HG02840 (cell line): ENCODE measurements around the gene GNG13.
"Not testable (repeated sequence)": the region's sequence is repeated elsewhere in the genome, so short reads cannot be mapped to it uniquely, and the experiment has no call there.

Experiments used
- ATAC-seq: cut with Tn5 transposase; IDR thresholded peaks from one replicate; pipeline ENCODE4 v1.9.1; 2021; ENCODE audit warnings: mild to moderate bottlenecking, moderate library complexity, moderate number of reproducible peaks; ENCODE audit not compliant: unreplicated experiment, low FRiP score

The GNG13 gene, protein sequence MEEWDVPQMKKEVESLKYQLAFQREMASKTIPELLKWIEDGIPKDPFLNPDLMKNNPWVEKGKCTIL

DNA sequence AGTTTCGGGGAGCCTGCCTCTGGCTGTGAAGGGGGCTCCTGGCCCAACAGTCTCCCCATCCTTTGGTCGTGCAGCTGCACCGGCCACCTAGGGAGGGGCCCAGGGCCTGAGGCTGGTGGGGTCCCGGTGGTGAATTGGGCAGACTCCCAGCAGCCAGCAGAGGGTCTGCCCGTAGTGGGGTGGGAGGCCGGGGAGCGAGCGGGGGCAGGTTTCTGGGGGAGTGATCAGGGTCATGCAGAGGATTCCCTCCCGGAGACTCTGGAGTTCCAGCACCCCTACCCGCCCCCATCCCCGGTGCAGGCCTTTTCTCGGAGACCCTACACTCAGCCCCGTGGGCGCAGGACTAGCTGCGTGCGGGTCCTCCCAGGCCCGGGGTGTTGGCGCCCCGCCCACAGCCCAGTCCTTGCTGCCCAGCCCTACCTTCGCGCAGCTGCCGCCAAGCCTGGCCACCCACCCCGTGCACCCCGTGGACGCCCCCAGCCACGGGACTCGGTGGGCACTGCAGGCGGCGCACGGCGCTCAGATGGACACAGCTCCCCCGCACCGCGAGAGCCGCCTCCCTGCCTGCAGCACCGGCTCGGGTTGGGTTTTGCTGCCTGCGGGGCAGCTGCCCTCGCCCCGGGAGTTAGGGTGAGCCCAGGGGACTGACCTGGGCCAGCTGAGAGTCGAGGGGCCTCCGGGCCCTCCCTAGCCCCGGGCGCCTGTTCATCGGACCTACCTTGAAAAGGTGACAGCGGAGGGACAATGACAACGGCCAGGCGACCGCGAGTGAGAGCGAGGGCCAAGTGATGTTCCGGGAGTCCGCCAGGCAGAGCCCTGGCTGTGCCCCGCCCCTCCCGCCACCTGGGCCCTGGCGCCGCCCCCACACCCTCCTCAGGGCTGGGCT lies at the start of gene GNG13:
Gene GNG13, minus strand, starts transcription at position 787 of the 886 bp plus-strand sequence. CDS start 1,657 bp downstream, outside the sequence.
- ATAC-seq, result no peak

DNA sequence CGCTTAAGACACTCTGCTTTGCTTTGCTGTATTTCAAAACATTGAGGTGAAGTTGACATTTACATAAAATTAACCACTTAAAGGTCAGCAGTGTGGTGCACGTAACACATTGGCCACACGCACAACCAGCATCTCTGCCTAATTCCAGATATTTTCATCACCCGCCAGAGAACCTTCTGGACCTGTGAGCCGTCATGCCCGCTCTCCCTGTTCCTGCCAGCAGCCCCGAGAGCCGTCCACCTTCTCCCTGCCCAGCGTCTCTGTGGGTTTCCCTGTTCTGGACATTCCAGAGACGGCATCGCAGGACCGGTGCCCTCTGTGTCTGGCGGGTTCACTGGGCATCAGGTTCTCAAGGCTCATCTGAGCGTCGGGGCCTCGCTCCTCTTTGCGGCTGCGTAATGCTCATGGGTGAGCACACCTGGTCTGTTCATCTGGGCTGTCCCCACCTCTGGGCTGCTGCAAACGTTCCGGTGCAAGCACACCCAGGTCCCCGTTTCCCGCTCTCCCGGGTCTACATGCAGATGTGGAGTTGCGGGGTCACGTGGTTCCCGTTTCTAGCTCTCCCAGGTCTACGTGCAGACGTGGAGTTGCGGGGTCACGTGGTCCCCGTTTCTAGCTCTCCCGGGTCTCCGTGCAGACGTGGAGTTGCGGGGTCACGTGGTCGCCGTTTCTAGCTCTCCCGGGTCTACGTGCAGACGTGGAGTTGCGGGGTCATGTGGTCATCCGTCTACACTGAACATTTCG lies 48.1 kb upstream of the GNG13 start:
- ATAC-seq, result no peak

DNA sequence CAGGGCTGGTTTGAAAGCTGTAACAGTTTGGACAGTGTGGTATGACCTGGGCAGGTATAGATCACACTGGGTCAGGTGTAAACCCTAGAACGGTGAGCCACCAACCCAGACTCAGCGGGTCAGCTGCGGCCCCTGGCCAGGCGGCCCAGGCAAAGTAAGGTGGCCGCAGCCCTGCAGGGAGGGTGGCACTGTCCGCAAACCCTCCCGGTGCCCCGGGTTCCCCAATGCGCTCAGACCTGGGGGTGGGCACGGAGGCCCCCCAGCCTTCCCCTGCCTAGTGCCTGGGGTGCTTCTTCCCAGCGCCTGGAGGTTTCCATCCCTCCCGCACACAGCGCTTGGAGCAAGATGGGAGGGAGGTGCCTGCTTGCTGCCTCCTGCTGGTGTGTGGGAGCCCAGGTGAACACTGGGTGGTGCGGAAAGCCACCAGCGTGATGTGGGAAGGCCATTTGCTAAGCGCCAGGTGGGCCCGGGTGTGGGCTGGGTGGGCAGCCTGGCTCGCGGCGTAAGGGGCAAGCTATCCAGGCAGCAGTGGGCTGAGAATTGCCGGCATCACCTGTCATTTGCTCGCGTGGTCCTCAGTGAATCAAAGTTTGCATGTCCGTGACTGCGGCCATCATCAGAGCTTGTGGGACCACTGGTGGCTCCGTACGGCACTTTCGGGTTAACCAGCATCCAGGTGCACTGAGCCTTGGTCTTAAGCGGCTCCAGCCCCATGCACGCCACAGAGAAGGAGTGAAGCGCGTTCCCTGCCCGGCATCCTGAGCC lies 47.3 kb upstream of the GNG13 start:
- no peak for ATAC-seq

DNA sequence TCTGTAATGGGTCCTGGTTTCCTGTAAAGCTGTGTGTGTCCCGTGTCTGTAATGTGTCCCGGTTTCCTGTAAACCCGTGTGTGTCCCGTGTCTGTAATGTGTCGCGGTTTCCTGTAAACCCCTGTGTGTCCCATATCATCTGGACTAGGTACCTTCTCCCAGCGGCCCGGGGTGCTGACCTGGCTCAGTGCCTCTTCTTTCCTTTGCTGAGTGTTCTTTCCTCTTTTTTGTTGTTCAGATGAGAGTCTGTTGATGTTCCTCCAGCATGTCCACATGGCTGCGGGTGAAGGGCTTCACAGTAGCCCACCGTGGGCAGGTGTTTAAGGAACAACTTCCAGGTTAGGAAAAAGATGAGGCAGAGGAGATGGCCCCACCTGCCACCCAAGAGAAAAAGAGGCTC lies 46.6 kb upstream of the GNG13 start:
- ATAC-seq, result no peak

DNA sequence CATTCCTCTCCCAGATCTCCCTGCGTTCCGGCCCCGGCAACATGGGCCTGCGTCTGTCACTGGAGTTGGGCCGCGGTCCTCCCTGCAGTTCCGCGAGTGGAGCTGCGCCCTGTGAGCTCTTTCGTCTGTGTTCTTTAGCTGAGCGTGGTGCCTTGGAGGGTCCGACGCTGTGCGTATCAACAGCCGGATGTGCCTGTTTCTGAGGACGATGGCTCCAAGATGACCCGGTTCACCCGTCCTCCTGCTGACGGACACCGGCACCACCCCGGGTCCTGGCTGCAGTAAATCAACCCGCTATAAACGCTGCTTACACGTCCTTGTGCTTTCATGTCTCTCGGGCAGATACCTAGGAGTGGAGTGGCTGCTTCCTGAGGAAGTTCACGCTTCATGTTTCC lies 44.8 kb upstream of the GNG13 start:
- no peak for ATAC-seq

DNA sequence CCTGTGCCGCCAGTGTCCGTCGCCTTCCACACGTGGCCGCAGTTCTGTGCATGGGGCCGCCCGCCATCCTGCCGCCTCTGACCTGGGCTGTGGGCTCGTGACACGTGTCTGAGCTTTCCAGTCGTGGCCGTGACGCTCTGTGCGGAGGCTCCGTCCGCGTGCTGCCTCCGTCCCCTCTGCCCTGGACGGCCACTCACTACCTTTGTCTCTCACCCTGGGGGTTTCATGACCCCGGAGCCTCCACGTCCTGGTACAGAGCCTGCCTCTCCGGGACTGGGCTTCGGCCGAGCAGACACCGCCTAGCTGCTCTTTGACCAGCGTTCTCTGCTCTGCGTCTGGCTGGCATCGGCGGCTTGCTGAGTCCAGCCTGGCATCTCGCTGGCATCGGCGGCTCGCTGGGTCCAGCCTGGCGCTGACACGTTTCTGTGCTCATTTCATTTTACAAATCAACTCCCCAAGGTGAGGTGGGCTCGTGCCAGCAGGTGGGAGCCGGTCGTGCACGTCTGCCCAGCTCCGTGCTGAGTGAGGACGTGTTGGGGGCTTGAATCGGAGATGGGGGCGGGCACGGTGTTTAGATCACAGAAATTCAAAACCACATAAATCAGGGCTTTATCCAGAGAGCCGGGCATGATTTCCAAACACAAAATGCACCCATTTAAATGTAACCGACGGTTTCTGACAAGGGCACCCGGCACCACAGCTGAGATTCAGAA lies 44.3 kb upstream of the GNG13 start:
- ATAC-seq, result no peak

DNA sequence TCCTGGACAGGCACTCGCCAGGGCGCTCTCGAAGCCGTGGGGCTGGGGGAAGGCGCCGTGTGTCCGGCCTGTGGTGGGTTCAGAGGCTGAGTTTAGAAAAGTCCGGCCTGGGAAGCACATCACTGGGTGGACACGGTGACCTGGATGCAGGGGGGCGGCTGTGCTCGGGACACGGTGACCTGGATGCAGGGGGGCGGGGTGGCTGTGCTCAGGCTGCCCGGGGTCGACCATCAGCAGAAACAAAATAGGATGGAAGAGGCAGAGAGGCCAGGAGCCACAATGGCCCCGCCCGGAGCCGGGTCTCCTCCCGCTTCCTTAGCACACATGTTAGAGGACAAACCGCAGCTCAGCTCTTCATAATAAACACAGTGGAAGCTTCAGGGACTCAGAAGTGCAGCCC lies 43.2 kb upstream of the GNG13 start:
- ATAC-seq, result no peak

DNA sequence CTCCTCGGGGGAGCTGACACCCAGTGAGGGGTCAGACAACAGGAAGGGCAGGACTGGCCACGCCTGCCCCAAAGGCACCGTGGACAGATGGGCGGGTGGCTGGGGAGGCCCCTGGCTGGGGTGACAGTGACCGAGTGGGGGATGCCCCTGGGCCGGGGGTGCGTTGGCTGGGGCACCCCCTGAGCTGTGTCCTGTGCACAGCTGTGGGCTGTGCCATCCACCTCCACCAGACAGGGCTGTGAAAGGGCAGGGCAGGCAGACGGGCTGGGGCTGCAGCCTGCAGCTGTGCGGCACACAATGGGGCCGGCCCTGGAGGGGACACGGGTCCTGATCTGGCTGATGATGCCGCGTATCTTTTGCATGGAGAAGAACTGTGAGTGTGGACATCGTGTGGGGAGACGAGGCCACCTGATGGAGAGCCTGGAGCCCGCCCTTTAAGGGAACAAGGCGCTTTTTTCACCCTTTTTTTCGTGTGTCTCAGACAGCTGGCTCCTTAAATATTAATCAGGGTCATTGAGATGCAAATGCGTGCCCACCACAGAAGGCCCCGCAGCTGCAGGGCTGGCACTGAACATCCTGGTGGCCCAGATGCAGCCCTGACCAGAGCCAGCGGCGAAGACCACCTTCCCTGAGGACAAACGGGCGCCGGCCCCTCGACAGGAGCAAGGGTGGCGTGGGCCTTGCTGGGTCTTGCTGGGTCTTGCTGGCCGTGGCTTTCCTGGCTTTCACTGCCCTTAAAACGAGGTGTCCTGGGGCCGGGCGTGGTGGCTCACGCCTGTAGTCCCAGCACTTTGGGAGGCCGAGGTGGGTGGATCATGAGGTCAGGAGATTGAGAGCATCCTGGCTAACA lies 42.4 kb upstream of the GNG13 start:
- ATAC-seq, result no peak

DNA sequence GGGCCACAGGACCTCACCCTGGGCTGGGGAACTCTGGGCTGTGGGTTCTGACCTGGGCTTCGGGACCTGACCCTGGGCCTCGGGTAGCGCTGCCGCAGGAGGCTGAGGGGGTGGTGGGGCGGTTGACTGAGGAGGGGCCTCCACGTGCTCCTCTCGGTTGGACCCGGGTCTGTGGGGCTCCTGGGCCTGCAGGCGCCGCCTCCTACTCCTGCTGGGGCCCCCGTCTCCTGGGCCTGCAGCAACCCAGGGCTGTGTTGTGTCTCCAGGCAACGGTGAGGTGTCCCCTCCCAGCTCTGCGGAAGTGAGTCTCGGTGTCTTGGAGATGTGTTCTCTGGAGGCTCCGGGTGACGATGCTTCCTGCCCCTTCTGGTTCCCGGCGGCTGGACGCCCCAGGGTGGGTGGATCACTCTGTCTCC lies 41.5 kb upstream of the GNG13 start:
- ATAC-seq, result no peak

DNA sequence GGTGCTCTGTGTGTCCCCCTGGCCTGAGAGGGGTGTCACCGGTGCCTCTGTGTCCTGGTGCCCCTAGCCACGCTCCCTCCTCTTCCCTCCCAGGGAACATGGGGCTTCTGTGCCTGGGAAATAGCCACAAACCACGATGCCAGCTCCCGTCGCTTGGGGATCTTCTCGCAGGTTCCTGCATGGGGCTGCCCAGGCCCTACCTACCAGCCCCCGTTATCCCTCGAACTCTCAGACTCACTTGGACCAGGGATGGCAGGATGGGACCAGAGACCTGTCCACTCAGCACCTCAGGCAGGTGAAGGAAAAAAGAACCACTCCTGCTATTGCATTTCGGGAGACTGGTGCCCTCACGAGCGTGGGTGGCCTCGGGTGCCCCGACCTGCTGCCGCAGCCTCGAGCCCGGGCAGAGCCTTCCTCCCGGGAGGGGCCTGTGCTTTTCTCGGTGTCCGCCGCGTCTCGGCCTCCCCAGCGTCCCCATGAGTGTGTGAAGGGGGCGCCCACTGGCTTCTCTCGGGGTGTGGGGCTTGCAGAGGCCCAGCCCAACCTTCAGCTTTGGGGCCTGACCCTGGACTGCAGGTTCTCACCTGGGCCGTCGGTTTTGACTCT lies 41.0 kb upstream of the GNG13 start:
- no peak for ATAC-seq

DNA sequence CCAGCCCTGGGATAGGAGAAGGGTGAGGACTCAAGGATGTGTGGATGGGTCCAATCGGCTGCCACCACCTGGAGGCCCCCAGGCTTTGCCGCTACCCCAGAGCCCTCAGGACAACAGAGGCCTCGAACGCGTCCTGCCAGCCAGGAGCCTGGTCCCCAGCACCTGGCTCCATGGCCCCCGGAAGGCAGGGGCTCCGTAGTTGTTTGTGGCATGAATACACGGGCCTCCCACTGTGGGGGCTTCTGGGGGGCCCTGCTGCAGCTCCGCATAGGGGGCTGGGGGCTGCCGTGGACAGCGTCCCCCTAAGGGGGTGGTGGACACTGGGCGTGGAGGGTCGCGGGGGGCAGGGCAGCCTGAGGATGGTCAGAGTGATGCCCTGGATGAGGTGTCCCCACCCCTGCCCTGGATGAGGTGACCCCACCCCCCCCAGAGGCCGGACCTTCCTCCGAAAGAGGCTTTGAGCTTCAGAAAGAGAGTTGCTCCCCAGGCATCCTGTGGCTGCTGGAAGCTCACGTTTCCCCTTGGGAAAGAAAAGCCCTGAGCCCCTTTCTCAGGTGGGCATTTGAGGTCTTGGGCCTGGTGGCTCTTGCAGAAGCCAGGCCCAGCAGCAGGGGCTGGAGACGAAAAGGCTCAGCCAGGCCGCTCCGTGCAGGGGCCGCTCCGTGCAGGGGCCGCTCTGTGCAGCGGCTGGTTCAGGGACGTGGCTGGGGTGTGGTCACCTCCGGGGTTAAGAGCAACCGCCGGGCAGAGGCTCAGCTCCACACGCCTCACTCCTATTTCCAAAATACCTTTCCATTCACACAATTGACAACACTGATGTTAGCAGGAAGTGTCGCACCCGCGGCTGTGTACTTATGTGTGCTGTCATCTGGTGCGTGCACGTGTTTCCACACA lies 40.3 kb upstream of the GNG13 start:
- no peak for ATAC-seq

DNA sequence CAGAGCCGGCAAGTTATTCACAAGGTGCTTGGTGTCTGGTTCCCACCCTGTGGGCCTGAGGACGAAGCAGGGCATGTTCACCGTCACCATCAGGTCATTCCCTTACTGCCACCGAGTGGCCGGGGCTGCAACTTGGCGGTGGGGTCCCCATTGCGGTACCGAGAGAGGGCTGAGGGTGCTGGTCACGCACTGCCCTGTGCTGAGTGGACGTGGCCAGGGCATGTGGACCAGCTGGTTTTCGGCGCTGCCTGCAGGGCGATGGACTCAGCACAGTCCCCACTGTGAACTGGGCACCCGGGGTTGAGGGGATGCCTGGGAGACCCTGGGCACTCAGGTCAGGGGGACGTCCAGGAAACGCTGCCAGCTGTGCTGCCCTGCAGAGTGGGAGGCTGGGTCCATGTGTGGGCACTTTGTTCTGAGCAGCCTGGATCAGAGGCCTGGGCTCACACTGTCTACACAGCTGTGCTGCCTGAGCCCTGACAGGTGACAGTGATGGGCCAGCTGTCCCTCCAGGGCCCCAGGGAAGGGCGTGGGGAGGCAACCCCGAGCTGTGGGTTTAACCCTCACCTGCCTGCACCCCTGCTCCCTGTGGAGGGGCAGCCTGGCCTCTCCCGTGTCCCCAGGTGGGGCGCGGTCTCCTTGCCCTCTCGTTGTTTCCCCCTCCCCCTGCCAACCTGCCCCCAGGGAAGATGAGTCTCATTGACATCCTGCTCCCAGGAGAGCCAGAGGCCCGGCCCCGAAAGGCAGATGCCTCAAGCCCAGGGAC lies 39.3 kb upstream of the GNG13 start:
- no peak for ATAC-seq

DNA sequence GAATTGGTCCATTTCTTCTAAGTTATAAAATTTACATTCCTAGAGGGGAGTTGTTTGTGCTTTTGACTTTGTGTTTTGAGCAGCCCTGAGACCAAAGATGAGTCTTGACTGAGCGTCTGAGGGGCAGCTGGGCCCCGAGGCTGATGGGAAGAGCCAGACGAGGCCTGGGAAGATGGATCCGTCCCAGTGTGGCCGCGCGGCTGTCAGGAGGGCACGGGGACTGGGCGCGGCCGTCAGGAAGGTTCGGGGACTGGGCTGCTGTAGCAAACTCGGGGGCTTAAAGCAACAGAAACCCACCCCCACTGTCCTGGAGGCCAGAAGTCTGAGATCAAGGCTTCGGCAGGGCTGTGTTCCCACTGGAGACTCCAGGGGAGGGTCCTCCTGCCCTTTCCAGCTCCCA lies 38.2 kb upstream of the GNG13 start:
- ATAC-seq, result no peak

DNA sequence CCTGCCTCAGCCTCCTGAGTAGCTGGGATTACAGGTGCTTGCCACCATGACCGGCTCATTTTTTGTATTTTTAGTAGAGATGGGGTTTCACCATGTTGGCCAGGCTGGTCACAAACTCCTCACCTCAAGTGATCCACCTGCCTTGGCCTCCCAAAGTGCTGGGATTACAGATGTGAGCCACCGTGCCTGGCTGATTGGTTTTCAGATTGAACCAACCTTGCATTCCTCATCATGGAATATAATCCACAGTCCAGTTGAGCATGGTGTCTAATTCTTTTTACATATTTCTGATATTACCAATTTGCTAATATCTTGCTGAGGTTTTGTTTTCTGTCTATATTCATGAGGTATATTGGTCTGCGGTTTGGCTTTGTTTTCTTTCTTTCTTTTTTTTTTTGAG lies 36.3 kb upstream of the GNG13 start:
- ATAC-seq, result not testable (repeated sequence)

DNA sequence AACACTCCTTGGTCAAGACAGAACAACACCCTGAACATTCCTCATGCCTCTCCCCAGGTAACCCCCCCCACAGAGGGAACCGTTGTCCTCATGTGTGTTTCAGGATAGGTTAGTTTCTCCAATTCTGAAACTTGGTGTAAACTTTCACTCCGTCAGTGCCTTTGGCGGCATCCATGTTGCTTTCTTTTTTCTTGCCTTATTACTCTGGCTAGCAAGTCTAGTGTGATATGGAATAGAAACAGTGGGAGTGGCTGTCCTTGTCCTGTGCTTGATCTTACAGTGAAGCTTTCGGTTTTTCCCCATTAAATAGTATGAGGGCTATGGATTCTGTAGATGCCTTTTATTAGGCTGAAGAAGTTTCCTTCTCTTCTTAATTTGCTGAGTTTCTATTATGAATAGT lies 35.7 kb upstream of the GNG13 start:
- no peak for ATAC-seq

DNA sequence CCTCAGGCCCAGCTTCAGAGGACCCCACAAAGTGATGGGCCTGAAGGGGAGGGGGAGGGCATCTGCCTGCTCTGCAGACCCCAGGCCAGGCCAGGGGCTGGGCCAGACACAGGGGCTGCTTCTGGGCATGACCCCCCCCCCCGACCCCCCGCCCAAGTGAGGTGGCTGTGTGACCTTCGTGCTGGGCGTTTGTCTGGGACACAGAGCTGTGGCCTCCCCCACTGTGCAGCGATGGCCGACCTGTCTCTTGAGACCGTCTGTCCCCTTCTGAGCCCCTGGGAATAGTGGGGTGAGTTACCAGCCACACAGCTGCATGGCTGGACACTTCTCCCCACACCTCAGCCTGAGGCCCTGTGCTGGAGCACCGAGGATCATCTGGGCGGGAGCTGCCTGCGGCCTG lies 34.8 kb upstream of the GNG13 start:
- ATAC-seq, result no peak

DNA sequence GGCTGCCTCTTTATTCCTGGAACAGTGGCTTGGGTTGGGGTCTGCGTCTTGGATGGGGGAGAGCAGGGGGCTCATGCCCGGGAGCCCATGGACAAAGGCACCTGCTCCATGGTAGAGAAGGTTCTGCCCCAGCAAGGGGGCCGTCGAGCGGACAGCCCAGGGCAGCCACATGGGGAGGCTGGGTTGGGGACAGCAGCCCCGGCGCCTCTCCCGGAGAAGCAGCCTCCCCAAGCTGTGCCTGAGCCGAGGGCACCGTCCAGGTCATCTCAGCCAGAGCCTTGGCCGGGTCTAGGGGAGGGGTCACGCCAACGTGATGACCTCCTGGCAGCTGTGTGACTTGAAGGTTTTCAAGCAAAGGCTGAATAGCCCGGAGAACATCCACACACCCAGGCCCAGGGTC lies 32.9 kb upstream of the GNG13 start:
- no peak for ATAC-seq
